Stimulated activated CD8-positive, alpha-beta memory T cell treated with anti-CD3 and anti-CD28 coated beads, Interleukin-12 subunit alpha, Interleukin-12 subunit beta, amount 100 ng/mL, for 24 hours (primary cell): ENCODE data around the gene GAB2.
"Not testable (repeated sequence)": the region's sequence is repeated elsewhere in the genome, so short reads cannot be mapped to it uniquely, and the experiment has no call there.

ENCODE experiments used
- DNase-seq: peaks from one replicate; pipeline ENCODE4 v3.0.0-alpha.2; 2020; ENCODE audit errors: extremely low read depth

GAB2 gene

DNA sequence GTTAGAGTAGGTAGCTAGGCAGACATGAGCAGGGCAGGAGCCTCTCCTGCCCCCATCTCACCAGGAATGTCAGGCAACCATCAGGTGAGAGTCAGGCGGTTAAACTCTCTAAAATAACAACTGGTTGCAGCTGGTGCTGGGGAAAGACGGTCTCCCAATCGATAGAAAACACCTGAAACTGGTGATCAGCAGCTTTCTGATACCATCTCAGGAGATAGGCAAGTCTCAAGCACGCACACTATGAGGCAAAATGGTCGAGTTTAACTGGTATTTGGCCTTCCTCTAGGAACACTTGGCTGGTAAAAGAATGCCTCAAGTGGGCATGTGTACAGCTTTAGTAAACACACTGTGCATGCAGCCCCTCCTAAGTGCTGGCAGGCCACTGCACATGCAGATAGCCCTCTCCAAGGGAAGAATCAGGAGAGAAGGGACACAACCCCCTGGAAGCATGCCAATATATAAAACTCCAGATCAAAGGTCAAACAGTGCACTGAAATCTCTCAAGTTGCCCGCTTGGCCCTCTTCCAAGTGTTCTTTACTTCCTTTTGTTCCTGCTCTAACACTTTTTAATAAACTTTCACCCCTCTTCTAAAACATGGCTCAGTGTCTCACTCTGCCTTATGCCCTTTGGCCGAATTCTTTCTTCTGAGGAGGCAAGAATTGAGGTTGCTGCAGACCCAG lies 140.2 kb downstream of the GAB2 start:
- no peak for DNase-seq

- DNase-seq = no peak
Measured at GRCh38 chr11:78276311-78276710, 141.3 kb downstream of the GAB2 start.

- DNase-seq = no peak
Measured at GRCh38 chr11:78274739-78275138, 142.9 kb downstream of the GAB2 start.

- DNase-seq = not testable (repeated sequence)
Measured at GRCh38 chr11:78272625-78273269, 144.9 kb downstream of the GAB2 start.

GRCh38 chr11:78271801-78272200 lies 145.8 kb downstream of the GAB2 start:
- not testable (repeated sequence) for DNase-seq

- no peak for DNase-seq
Measured at GRCh38 chr11:78270971-78271370, 146.6 kb downstream of the GAB2 start.

DNA sequence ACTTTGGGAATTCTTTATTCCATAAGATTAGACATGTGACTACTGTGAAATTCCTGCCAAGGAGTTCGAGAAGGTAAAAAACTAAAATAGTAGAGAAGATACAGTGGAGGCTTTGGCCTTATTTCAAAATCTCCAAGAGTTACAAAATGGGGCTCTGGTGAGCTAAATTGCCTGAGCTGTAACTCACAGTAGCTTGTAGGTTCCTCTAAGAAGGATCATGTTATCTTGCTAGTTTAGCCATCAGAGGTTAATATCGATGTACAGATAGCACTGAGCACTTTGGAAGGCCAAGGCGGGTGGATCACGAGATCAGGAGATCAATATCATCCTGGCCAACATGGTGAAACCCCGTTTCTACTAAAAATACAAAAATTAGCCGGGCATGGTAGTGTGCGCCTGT lies 147.8 kb downstream of the GAB2 start:
- DNase-seq = no peak

GRCh38 chr11:78268591-78269410 lies 148.8 kb downstream of the GAB2 start:
- DNase-seq = no peak

DNA sequence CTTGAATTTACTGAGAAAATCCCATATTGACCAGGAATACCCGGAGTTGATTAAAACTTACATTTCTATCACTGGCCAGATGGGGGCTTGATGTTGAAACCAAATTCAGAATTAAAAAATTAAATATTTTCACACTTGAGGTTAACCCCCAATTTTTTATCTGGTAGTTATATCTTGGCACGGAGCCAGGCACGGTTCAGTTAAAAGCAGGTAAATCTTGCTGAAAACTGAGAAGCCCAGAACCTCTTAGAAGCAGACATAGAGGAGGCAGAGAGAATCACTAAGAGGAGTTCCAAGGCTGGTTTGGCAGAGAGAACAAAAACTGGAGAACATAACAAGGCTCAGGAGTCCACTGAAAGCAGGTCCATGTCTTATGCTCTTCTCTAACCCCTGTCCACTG lies 151.2 kb downstream of the GAB2 start:
- DNase-seq = no peak

DNA sequence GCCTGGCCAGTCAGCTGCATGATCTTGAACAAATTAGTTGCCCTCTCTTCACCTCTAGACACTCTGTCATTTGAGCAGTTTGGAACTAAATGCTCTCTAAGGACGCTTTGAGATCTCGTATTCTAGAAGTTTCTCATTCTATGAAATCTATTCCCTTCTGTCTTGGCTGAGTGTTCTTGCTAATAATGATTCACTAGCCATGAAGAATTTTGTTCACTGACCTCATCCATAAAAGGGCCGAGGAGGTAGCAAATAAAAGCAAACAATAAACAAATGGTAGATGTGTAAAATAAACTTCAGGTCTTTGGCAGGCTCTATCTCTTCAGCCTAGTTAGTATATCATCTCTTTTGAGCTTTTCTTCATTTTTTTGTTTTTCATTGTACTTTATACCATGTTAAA lies 152.3 kb downstream of the GAB2 start:
- no peak for DNase-seq

DNA sequence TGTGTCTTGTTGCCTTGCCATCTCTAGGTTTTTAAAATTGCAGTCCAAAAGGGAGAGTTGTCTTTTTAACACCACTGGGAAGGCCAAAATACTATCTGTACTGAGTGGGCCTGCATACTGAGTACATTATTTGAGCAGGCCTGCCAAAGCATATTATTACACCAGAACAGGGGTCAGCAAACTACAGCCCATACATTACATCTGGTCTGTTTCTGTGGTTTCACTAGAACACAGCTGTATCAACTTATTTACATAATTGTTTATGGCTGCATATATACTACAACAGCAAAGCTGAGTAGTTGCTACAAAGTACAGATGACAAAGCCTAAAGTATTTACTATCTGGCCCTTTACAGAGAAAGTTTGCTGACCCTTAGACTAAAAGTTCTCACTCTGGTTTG lies 154.9 kb downstream of the GAB2 start:
- no peak for DNase-seq

DNA sequence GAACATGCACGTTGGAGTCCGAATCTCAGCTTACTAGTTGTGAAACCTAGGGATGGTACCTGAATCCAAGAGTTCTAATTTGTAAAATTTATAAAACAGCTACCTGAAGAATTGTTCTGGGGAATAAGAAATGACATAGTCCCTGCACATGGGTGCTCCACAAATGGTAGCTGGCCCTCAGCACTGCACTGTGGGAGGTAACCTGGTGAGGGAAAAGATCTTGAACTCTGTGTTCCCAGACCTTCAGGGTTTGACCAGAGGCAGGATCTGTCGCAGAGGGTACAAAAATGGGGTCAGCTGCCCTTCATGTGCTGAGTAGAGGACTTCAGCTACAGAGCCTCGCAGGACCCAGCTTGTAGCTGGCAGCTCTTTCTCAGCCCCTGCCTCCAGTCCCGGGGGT lies 155.4 kb downstream of the GAB2 start:
- no peak for DNase-seq

DNA sequence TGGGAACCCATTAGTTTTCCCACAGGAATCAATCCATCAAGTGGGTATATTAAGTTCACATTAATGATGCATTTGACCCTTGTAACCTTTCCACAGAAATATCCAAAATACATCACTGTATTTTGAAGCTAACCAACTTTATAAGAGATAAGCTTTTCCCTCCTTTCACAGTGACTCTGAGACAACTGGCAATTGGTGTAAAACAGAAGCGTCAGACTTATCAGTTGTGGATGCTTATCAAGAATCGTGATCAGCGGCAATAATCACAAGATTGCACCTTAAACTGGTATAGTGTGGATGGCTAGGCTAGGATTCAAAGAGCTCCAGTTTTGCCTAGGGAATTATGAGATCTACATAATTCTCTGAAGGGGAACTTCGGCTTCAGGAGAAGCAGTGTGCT lies 155.8 kb downstream of the GAB2 start:
- no peak for DNase-seq

- no peak for DNase-seq
Measured at GRCh38 chr11:78261367-78261766, 156.3 kb downstream of the GAB2 start.

DNA sequence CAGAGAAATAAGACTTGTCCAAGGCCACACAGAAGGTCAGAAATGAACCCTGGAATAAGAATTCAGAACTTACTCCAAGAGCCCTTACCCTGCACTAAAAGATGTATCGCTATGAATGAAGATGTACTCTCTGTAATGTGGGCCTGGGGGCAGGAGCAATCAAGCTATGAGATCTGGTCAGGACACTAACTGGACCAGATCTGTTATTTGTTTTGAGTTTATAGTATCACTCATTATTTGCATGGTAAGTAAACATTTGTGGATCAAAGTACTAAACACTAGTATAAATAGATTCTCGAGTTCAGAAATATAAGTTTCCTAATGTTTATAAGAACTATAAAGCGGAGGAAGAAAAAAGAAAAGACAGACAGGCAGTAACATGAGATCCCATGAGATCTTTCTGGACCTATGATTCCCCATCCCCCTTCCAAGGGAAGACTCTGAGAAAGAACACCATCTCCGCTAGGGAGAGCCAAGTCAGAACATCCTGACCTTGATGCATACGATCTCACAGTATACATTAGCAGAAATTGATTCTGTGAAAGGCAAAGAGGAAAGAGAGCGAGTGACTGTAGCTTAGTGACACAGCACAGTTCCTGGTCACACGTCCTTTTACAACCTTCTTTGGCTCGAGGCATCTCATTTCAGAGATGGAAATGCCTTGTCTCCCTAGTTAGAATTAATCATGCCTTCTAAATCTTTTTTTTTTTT lies 157.7 kb downstream of the GAB2 start:
- DNase-seq = no peak

DNA sequence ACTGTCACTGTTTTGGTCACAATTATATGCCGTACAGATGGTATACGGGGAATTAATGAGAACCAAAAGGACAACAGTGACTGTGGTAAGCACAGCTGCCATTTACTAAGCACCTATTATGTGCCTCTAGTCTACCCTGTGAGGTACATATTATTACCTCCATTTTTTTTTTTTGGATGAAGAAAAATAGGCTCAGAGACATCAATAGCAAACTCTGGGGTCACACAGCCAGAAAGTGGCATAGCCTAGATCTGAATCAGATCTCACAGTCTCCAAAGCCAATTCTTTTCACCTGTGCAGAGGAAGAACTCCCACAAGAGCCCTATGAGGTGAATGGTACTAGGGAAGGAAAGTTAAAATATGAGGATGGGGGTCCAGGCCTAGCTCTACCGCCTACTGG lies 160.0 kb downstream of the GAB2 start:
- DNase-seq = no peak

DNA sequence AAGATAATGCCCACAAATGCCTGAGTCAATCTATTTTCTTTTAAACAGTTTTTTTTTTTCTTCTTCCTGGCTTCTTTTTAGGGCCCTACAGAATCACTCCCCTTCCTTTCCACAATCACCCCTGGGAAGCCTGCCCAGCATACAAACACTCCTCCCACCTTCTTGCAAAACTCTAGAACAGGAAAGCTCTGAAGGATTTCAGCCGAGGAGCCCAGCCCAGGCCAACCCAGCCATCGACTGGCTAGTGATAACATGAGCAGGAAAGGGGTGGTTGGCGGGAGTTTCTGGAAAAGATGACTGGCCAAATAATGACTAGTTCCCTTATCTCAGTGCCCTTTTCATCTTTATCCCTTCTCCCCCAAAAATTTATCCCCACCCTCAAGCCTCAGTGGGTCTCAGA lies 160.7 kb downstream of the GAB2 start:
- DNase-seq = no peak

GRCh38 chr11:78255919-78256318 lies 161.7 kb downstream of the GAB2 start:
- no peak for DNase-seq

DNA sequence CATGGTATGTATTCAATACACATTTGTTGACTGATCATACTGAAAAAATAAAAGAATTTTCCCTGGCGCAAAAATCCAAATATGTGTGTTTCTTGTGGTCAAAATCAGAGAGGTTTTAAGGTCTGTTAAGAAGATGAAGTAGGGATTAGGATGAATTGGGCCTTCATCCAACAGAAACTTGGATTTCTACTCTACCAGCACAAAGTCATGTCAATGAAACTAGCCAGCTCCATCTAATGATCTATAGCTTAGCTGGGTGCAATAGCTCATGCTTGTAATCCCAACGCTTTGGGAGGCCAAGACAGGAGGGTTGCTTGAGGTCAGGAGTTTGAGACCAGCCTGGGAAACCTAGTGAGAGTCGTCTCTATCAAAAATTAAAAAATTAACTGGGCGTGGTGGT lies 163.4 kb downstream of the GAB2 start:
- DNase-seq = no peak

- DNase-seq = no peak
Measured at GRCh38 chr11:78253797-78254196, 163.8 kb downstream of the GAB2 start.

- DNase-seq = no peak
Measured at GRCh38 chr11:78251083-78251775, 166.4 kb downstream of the GAB2 start.

DNA sequence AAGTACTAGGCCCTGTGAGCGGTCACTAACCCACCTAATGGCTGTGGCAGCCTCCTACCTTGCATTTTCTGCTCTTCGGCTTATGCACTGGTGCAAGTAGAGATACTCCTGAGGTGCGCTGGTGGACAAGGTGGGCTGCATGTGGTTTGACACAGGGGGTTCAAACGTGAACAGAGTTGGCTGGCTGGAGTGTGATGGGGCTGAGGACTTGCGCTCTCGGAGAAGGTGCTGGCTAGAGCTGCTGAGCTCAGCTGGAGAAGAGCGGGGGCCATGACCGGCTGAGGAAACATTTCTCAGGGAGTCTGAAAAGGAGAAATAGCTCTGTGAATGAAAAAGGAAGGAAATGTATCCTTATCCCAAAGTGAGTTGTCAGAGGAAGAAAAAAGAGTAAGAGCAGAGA lies 167.5 kb downstream of the GAB2 start:
- no peak for DNase-seq
